T-helper 1 cell treated with Interleukin-12 subunit alpha and Interleukin-12 subunit beta and Interleukin-4 antibody, amounts not matched to agents 30 ng/mL and 1 ng/mL, for 36 hours (primary cell): Measurements from ENCODE around the gene CASZ1. TPM values are rescaled to one million over a fixed set of nuclear protein-coding genes. Genes with fewer than 3 reads are reported as not detected.

ENCODE experiments used
- intact Hi-C: fragments of 100-400 bp; cut with micrococcal nuclease; formaldehyde crosslinking; loops from one replicate; pipeline ENCODE4 v1.15.1; 2024
- total RNA-seq: library from RNA; stranded (reverse); gene quantifications from 2 replicates; pipeline ENCODE4 v1.2.3, GENCODE V29; 2022

CASZ1 gene
- total RNA-seq, 1 donor from 2014 or later, result 9.5 TPM

- intact Hi-C loops, result no loop called here
These were observed 207.8 kb downstream of the CASZ1 start for GRCh38 chr1:10588640-10589039.

Other genes with a start within 250 kb of the CASZ1 start
- 159 and 171 TPM in 2 replicates for gene TARDBP, start 216.0 kb upstream of the CASZ1 start, total RNA-seq